HG03432 (cell line): ENCODE results near the gene MPL.
A peak's percentile ranks its signal among the peaks of the same experiment; 100 is the strongest.
"Not testable (repeated sequence)": the region's sequence is repeated elsewhere in the genome, so short reads cannot be mapped to it uniquely, and the experiment has no call there.

Source experiments
- ATAC-seq: cut with Tn5 transposase; IDR thresholded peaks from one replicate; pipeline ENCODE4 v1.9.1; 2021; ENCODE audit warnings: mild to moderate bottlenecking, moderate library complexity; ENCODE audit not compliant: unreplicated experiment

MPL gene

DNA sequence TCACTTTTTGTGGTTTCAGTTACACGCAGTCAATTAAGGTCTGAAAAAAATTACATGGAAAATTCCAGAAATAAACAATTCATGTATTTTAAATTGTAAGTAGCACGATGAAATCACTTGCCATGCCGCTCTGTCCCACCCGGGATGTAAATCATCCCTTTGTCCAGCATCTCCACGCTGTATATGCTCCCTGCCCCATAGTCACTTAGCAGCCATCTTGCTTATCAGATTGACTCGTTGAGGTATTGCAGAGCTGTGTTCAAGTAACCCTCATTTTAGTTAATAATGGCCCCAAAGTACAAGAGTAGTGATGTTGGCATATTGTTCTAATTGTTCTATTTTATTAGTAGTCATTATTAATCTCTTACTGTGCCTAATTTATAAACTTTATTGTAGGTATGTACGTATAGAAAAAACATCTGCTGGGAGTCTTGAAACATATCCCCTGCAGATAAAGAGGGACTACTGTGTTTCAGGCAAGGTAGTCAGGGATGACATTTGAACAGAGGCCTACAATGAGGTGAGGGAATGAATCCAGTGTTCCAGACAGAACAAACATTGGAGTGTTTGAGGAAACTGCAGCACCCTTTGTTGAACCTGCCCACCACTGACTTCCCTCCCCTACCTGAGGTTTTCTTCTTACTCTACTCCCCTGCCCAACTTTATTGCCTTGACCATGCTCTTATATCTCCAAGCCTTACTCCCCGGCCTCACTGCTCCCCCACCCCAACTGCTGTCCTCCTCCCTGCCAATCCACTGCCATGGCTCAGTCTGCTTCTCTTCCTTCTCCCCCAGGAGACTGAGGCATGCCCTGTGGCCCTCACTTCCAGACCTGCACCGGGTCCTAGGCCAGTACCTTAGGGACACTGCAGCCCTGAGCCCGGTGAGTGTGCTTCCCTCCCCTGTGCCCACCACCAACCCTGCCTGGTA, 14.1 kb downstream of the MPL start:
- no peak for ATAC-seq

DNA sequence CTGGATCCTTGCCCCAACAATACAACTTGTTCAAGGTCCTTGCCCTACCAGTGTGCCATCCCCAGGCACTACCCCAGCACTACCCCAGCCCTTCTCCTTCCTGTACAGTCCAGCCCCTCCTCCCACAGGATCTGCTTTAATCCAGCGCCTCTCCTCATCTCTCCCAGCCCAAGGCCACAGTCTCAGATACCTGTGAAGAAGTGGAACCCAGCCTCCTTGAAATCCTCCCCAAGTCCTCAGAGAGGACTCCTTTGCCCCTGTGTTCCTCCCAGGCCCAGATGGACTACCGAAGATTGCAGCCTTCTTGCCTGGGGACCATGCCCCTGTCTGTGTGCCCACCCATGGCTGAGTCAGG, 14.7 kb downstream of the MPL start:
- ATAC-seq, result no peak

DNA sequence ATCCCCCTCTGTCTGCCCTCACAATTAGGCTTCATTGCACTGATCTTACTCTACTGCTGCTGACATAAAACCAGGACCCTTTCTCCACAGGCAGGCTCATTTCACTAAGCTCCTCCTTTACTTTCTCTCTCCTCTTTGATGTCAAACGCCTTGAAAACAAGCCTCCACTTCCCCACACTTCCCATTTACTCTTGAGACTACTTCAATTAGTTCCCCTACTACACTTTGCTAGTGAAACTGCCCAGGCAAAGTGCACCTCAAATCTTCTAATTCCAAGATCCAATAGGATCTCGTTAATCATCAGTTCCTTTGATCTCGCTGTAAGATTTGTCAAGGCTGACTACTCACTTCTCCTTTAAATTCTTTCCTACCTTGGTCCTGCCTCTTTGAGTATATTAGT, 15.3 kb downstream of the MPL start:
- no peak for ATAC-seq

DNA sequence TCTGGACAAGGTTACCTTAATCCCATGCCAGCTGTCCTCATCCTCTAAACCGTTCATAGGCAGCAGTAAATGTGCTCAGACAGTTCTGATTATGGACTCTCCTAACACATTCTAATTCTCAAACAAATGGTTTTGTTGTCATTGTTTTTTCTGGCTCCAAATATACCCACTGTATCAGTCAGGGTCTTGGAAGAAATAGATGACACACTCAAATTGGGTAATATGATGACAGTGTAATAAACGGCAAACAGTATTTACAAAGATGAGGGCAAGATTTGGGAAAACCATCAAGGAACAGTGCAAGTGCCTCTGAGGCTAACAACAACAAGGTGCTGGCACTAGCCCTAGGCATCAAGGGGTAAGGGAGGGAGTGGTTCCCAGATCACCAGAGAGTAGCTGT, 16.9 kb downstream of the MPL start:
- ATAC-seq, result no peak

DNA sequence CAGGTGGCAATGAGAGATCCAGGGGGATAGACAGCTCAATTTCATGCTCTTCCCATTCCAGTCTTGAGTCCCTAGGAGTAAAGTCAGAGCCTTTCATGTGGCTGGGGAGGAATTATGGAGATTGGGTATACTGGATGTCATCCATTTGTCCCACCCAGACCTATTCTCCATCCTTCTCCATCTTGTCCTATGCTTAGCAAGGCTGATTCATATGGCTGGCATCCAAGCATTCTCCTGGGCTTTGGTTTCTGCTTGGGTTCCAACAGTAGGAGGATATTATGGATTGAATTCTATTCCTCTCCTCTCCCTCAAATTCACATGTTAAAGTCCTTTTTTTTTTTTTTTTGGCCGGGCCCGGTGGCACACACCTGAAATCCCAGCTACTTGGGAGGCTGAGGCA, 17.3 kb downstream of the MPL start:
- ATAC-seq, result no peak

DNA sequence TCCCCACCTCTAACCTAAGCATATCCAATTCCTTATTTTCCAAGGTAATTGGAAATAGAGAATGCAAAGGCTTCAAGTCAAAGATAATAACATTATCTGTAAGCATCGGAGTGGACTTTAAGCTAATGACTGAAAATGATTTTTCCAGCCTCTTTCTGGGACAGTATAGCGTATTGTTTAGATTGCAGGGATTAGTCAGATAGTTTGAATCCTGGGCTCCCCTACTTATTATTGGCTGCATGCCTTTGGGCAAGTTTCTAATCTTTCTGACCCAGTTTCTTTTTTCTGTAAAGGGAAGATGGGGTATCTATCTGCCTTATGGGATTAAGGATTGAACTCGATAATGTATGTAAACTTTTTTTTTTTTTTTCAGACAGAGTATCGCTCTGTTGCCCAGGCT, 19.6 kb downstream of the MPL start:
- ATAC-seq, result no peak

DNA sequence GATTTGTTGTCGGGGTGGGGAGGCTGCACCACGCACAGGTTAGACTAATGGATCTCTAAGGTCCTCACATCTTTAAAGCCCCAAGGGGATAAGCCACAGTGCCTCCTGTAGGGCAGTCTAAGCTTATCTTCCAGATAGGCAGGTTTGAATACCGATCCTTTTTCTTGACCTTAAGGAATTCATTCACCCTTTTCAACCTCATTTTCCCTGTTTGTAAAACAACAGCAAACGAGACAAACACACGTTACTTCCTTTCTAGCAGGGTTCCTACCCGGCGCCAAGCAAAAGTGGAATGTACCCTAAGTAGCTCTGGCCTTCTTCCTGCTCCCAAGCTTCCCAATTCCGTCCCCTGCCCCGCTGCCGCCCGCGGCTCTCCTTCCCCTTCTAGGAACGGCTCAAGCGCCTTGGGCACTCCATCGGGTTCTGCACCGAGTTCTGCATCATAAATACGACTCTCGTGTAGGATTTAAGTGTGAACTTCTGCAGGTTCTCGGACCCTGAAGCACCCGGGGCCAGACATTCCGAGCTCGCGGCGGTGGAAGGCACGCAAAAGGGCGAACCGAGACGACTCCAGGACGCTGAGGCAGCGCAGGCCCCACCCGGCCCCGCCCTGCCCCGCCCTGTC, 20.6 kb downstream of the MPL start:
- ATAC-seq, result no peak

DNA sequence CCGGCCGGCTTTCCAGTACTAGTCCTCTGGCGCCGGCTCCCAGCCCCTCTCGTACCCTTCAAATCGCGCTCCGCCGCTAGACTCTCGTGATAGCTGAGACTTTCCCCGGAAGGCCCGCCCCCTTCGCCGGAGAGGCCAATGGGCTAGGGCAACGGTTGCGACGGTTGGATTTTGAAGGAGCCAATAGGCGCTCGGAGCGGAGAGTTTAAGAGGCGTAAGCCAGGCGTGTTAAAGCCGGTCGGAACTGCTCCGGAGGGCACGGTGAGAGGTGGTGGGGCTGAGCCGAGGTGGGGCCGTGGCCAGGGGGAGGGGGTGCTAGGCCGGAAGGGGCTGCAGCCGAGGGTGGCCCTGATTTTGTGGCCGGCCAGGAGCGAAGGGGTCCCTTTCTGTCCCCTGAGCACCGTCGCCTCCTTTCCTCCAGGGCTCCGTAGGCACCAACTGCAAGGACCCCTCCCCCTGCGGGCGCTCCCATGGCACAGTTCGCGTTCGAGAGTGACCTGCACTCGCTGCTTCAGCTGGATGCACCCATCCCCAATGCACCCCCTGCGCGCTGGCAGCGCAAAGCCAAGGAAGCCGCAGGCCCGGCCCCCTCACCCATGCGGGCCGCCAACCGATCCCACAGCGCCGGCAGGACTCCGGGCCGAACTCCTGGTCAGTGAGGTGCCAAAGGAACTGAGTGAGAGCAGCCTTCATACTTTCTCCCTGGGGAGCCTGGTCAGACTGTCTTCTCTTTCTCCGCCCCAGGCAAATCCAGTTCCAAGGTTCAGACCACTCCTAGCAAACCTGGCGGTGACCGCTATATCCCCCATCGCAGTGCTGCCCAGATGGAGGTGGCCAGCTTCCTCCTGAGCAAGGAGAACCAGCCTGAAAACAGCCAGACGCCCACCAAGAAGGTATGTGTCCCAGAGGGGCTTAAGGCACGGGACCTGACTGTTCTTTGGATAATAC, 21.4 kb downstream of the MPL start, which contains the start of gene CDC20:
Gene CDC20 (plus strand): TSS at position 236 of the 948 bp plus-strand sequence. CDS start 235 bp downstream, at position 471.
- peak; percentile 94 for ATAC-seq

DNA sequence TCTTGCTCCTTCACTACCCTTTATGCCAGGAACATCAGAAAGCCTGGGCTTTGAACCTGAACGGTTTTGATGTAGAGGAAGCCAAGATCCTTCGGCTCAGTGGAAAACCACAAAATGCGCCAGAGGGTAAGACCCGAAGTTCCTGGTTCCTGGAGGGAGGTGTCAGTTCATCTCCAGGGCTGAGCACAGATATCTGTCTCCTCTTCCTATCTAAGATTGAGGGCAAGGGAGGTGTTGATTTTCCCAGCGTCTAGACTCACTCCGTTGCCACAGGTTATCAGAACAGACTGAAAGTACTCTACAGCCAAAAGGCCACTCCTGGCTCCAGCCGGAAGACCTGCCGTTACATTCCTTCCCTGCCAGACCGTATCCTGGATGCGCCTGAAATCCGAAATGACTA, 22.1 kb downstream of the MPL start:
- ATAC-seq, result no peak

DNA sequence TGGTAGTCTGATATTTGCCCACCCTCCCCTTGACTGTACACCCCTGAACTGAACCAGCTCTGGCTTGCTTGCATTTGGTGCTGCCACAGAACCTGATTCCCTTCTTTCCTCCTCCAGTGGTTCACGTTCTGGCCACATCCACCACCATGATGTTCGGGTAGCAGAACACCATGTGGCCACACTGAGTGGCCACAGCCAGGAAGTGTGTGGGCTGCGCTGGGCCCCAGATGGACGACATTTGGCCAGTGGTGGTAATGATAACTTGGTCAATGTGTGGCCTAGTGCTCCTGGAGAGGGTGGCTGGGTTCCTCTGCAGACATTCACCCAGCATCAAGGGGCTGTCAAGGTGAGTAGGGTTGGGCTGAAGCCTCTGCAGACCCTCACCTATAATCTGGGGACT, 23.0 kb downstream of the MPL start:
- no peak for ATAC-seq

DNA sequence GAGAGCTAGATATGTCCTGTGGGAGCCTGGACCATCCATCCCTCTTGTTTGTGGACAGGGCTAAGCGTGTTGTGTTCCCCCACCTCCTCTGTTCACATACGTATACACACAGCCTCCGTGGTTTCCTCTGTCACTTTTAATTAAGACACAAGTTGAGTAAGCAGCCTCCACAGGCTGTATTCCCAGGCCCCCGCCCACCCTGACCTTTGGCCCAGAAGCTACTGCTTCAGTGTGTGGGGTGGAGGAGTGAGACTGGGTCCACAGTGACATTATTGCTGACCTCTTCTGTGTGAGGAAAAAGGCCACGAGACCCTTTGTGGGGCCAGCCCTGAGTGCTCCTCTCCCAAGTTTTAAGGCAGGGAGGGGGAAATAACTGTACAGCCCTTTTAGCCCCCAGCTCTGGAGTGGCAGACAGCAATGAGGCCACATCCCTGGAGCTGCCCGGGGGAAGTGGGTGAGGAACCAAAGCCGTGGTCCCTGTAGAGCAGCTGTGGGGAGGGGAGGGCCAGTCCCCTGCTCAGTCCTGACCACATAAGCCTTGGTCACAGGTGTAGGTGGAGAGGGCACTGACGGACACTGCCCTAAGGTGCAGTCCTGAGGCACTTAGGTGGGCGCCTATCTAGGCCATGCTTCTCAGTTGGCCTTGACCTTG, 25.8 kb downstream of the MPL start:
- ATAC-seq, result no peak

DNA sequence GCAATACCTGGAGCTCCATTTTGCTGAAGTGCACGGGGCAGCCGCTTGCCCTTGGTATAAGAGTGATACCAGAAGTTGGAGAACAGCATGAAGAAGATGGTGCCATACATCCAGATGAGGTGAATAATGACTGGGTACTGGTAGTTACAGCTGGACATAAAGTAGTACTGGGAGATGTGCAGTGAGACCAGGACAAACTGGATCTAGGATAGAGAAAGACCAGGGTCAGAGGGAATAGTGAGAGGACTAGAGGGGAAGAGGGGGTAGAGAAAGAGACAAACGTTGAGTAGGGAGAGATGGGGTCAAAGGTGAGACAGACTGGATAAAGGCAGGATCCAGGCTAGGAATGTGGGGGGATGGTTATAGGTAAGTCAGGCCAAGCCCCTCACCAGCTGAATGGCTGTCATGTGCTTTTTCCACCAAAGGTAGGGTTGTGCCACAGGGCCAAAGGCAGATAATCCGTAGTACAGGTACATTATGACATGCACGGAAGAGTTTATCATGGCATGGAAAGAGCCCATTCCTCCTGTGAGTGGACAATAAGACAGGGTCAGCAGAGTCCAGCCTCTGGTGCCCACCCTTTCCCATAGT, 26.4 kb downstream of the MPL start:
- no peak for ATAC-seq

DNA sequence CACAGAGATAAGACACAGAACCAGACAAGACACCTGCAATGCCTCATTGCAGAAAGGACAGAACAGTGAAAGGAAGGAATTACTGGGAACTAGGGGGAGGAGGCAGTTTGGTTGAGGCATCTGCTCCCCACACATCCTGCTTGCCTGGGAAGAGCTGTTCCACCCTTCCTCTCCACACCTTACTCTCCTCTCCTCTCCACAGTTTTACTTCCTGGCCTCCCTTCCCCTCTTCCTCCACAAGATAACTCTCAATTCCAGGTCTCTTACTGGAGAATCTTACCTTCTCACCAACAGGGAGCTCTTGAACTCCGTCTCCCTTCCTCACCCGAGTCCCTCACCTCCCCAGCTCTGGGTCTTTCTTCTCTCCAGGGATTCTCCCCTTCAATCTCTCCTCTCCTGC, 28.1 kb downstream of the MPL start:
- ATAC-seq, result no peak

DNA sequence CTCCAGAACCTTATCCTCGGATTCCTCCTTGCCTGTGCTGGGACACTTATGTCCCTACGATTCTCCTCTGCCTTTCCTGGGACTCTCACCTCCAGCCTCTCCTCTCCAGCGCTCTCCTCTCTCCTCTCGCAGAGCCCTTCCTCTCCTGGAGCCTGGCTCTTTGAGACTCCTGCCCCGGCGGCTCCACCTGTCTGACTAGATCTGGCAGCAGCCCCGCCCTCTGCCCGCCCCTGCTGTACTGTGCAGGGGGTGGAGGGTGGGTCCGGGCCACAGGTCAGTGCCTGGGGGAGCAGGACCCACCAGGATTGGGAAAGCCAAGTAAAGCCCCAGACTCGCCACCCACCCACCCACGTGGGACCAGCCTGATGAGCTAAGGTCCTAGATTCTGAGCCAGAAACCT, 28.6 kb downstream of the MPL start:
- no peak for ATAC-seq

DNA sequence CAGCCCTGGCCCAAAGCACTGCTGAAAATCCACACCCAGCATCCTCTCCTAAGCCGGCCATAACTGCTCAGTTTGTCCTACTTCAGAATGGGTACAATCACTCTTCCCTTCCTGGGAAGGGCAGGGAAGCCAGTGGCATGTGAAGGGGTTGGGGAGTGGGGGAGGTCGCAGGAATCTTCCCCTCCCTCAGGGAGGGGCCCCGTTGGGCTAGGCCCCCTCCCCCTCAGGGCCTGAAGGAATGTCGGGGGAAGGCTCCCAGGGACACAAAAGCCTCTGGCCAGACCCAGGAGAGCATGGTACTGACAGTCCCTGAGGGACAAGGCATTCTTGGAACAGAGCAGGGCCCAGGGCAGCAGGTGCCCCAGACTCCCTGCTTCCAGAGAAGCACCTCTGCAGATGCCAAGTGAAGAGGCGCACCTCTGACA, 29.0 kb downstream of the MPL start:
- ATAC-seq, result no peak

DNA sequence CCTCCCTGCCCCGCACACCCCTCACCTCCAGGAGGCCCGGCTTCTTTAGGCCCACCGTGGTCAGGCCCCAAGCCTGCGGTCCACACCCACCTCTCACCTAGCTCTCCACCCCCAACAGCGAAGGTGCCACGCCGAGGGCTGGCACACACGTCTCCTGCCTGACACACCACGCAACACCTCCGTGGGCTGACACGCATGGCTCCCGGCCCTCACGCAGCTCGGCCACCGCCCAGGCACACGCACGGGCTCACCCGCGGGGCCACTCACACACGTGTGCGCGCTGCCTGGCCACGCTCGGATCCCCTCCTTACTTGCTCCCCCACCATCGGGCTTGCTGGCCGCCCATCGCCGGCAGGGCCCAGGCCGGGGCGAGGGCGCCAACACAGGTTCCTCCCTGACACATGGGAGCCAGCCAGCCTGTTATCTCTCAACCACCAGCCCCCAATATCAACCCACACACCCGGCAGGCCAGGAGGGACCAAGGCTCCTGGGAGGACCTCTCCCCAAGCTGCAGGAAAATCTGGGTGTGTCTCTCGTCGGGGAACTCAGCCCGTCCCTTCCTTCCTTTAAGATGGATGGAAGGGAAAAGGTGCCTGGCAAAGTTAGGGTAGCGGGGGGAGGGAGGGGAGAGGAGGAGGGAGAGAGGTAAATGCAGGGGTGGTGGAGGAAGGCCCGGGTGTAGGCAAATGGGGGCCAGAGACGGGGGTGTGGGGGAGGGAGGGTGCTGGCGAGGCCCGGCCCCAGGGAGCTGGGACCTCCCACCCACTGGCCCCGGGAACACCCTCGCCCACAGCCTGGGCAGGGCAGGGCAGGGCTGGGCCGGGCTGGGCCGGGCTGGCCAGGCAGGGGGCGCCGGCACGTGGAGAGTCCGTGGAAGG, 29.6 kb downstream of the MPL start:
- ATAC-seq, result peak; percentile 50

DNA sequence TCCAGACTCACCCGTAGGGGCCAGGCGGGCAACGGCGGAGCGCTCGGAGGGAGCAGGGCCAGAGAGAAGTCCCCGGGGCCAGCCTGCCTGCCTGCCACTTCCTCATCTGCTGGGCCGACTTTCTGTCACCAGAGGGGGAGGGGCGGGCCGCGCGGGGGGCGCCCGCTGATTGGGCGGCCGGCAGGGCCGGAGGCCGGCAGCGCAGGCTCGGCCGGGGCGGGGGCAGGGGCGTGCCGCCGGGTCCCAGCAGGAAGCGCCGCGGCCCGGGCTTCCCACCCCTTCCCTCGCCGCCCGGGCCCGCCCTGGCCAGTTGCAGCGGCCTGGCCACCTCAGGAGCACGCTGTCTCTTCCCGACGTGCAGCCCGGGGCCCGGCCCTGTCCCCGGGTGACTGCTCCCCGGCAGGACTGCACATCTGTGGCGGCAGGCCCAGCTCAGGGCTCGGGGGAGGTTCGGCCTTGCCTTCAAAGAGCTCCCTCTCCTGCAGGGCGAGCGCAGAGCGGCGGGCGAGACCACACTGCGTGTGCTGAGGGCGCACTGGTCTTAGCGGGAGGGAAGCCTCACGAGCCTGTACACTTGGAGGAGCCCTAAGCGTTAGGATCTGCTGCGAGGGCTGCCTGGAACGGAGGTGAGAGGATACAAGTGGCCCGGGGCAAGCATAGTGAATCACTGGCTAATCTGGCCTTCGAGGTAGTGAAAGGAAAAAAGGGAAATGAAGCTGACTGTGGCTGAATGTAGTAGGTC, 30.5 kb downstream of the MPL start, which contains the start of gene ELOVL1:
Gene ELOVL1 (minus strand): TSS at position 108 of the 742 bp plus-strand sequence. CDS start 2,402 bp downstream, outside the sequence.
- peak; percentile 79 for ATAC-seq

DNA sequence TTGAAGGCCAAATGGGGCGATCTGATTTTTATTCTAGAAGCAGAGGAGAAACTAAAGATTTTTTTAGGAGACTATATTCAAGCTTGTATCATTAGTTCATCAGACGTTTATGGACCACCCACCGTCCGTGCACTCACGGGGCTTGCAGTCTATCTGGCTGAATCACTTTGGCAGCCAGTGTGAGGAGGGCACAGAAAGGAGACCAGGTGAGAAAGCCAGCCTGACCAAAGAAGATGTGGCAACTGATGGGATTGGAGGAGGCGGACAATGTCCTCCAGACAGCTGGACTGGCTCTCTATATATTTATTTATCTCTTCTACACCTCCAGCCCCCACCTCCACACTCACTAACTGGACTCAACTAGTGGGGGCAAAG, 31.0 kb downstream of the MPL start:
- ATAC-seq, result no peak

DNA sequence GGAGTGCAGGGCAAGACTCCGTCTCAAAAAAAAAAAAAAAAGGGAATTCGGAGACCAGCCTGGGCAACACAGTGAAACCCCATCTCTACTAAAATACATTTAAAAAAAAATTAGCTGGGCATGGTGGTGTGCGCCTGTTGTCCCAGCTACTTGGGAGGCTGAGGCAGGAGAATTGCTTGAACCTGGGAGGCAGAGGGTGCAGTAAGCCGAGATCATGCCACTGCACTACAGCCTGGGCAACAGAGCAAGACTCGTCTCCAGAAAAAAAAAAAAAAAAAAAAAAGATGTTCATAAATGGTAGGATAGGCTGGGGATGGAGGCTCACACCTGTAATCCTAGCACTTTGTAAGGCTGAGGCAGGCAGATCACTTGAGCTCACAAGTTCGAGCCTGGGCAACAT, 32.2 kb downstream of the MPL start:
- ATAC-seq, result not testable (repeated sequence)
